HepG2 (cell line): Measurements from ENCODE around the gene CREG1. TPM values are rescaled to one million over a fixed set of nuclear protein-coding genes. Genes with fewer than 3 reads are reported as not detected.

ENCODE experiments used
- ATAC-seq: fragments of 200-7000 bp; cut with Tn5 transposase; 3 replicates; pipeline ENCODE4 v1.9.1; 2020; ENCODE audit warnings: mild to moderate bottlenecking, moderate library complexity
- BruUV-seq: library from RNA; stranded (reverse); fragments of 400-500 nt; replicated peaks from 2 replicates; lab custom pipeline; 2021; lab: Mats Ljungman, UMichigan
- CTCF ChIA-PET: fragments of 300-600 bp; formaldehyde crosslinking; extraction: SDS; loops from one replicate; lab custom pipeline; 2021; ENCODE audit warnings: low total read pairs, inconsistent platforms, low intra/inter-chr PET ratio; lab: Yijun Ruan, JAX
- POLR2A ChIA-PET: fragments of 350-600 bp; sonication (Branson Sonifier 250); formaldehyde crosslinking; loops from one replicate; lab custom pipeline; 2020; ENCODE audit warnings: antibody characterized with exemption, inconsistent platforms; lab: Yijun Ruan, JAX
- DNase-seq: peaks from one replicate; pipeline ENCODE4 v3.0.0-alpha.2; 2015; ENCODE audit warnings: low spot score
- FAIRE-seq: peaks from 3 replicates; lab custom pipeline; 2011; peaks lifted over from hg19 to GRCh38; lab: Jason Lieb, UNC
- H2AFZ ChIP-seq: one replicate; pipeline ENCODE4 v1.6.1; 2011; ENCODE audit warnings: low read length, inconsistent platforms
- H3K27ac ChIP-seq: fragments of 300-600 bp; 3 replicates; pipeline ENCODE4 v1.8.0; 2011; ENCODE audit warnings: mixed run types, mild to moderate bottlenecking, mixed read lengths, low read length, inconsistent platforms; ENCODE audit not compliant: insufficient read depth; ENCODE audit errors: extremely low read length
- H3K27me3 ChIP-seq, 2 experiments: fragments of 200-600 bp in 1 of 2; 2 replicates in 1 of 2; 3 replicates in 1 of 2; pipeline versions ENCODE4 v1.6.0 to v1.8.0; 2011; ENCODE audit warnings: low read length in 2 of 2, mild to moderate bottlenecking in 2 of 2, moderate library complexity in 2 of 2, inconsistent platforms in 1 of 2; ENCODE audit not compliant: insufficient read depth in 2 of 2, control insufficient read depth in 1 of 2
- H3K36me3 ChIP-seq, 2 experiments: fragments of 200-600 bp in 1 of 2; replicated peaks in 1 of 2; 2 replicates in 1 of 2; 3 replicates in 1 of 2; pipeline versions ENCODE4 v1.5.1 to v1.8.0; 2011; ENCODE audit warnings: low read length in 2 of 2, inconsistent platforms in 1 of 2; ENCODE audit not compliant: insufficient read depth in 2 of 2, control insufficient read depth in 1 of 2
- H3K4me1 ChIP-seq: 2 replicates; pipeline ENCODE4 v1.5.1; 2012; ENCODE audit warnings: low read length, inconsistent platforms; ENCODE audit not compliant: insufficient read depth
- H3K4me2 ChIP-seq: 2 replicates; pipeline ENCODE4 v1.6.0; 2011; ENCODE audit warnings: low read depth, low read length, inconsistent platforms
- H3K4me3 ChIP-seq, 3 experiments: fragments of 200-600 bp in 1 of 3; sonication (generic), shearing (Covaris generic) in 1 of 3; replicated peaks in 1 of 3; 2 replicates each; pipeline ENCODE4 v1.5.1; 2011 to 2016; ENCODE audit warnings: low read length in 3 of 3, inconsistent platforms in 2 of 3, low read depth in 2 of 3, mild to moderate bottlenecking in 2 of 3, control low read depth in 1 of 3, mixed read lengths in 1 of 3; ENCODE audit not compliant: insufficient read depth in 1 of 3
- H3K79me2 ChIP-seq: one replicate; pipeline ENCODE4 v1.6.1; 2011; ENCODE audit warnings: low read length, inconsistent platforms; ENCODE audit not compliant: insufficient read depth
- H3K9ac ChIP-seq: 2 replicates; pipeline ENCODE4 v1.6.0; 2011; ENCODE audit warnings: mild to moderate bottlenecking, low read depth, low read length, inconsistent platforms; ENCODE audit not compliant: insufficient read depth
- H3K9me3 ChIP-seq: 2 replicates; pipeline ENCODE4 v1.5.1; 2012; ENCODE audit warnings: mild to moderate bottlenecking, low read length
- H4K20me1 ChIP-seq: 2 replicates; pipeline ENCODE4 v1.6.0; 2011; ENCODE audit warnings: inconsistent platforms, mild to moderate bottlenecking, low read length, moderate library complexity; ENCODE audit not compliant: insufficient read depth
- ATF7 ChIP-seq, 2 experiments: fragments of 450-650 bp in 1 of 2; sonication (generic) in 1 of 2; formaldehyde crosslinking in 1 of 2; IDR thresholded peaks; 2 replicates each; pipeline versions ENCODE4 v1.4.0 to v1.6.1; 2016 to 2020; ENCODE audit warnings: antibody characterized with exemption in 1 of 2, mild to moderate bottlenecking in 1 of 2, missing genetic modification reagents in 1 of 2
- FOXP4 ChIP-seq: sonication (generic); formaldehyde crosslinking; IDR thresholded peaks from 2 replicates; pipeline ENCODE4 v1.4.0; 2020; ENCODE audit warnings: missing genetic modification reagents
- GMEB1 ChIP-seq: sonication (generic); formaldehyde crosslinking; IDR thresholded peaks from 2 replicates; pipeline ENCODE4 v1.5.1; 2020; ENCODE audit warnings: missing genetic modification reagents, mild to moderate bottlenecking, borderline replicate concordance
- MAFG ChIP-seq: sonication (generic); formaldehyde crosslinking; IDR thresholded peaks from 2 replicates; pipeline ENCODE4 v1.5.1; 2020; ENCODE audit warnings: mild to moderate bottlenecking, missing genetic modification reagents
- RNF2 ChIP-seq: fragments of 450-650 bp; conservative IDR thresholded peaks from 2 replicates; pipeline ENCODE4 v1.6.1; 2016; ENCODE audit warnings: low read depth
- SOX13 ChIP-seq, 3 experiments: fragments of 450-650 bp in 1 of 3; sonication (generic) in 1 of 3; formaldehyde crosslinking in 1 of 3; IDR thresholded peaks in 2 of 3; conservative IDR thresholded peaks in 1 of 3; 2 replicates each; pipeline versions ENCODE4 v1.5.0 to v1.6.1; 2016 to 2020; ENCODE audit warnings: antibody characterized with exemption in 1 of 3, mild to moderate bottlenecking in 1 of 3, missing compliant biosample characterization in 1 of 3, missing genetic modification reagents in 1 of 3, moderate library complexity in 1 of 3
- ZNF274 ChIP-seq: sonication (generic); formaldehyde crosslinking; IDR thresholded peaks from 2 replicates; pipeline ENCODE4 v1.5.1; 2020; ENCODE audit warnings: mild to moderate bottlenecking, missing genetic modification reagents
- ZNF577 ChIP-seq: sonication (generic); formaldehyde crosslinking; IDR thresholded peaks from 2 replicates; pipeline ENCODE4 v1.4.0; 2020; ENCODE audit warnings: mild to moderate bottlenecking, low read depth, missing genetic modification reagents, borderline replicate concordance
- WGBS: methylation state at CpG from one replicate; pipeline ENCODE4 v1.1.6; 2017; ENCODE audit warnings: low lambda C conversion rate; 5-methylcytosine and 5-hydroxymethylcytosine counted together
- in situ Hi-C: cut with HindIII; loops from 2 replicates; pipeline ENCODE4 v1.10.0; 2017; ENCODE audit warnings: low pct_unique_long_range_greater_than_20kb; ENCODE audit not compliant: extremely low pct_ligation_motif_present
- intact Hi-C: fragments of 100-400 bp; cut with micrococcal nuclease; formaldehyde crosslinking; loops from one replicate; pipeline ENCODE4 v1.10.0; 2022; ENCODE audit not compliant: unreplicated experiment
- polyA plus RNA-seq, 8 experiments: library from polyadenylated mRNA; depleted of rRNA in 3 of 8; stranded (reverse) in 7 of 8; unstranded in 1 of 8; fragments of >200 nt; fragmentation: Illumina TruSeq in 4 of 8; extraction: Trizol in 4 of 8; gene quantifications; 2 replicates each; pipeline versions ENCODE4 v1.2.1 to v1.2.3, GENCODE V29; 2011 to 2016; ENCODE audit warnings: low read depth in 4 of 8, missing spikeins in 1 of 8, mixed read lengths in 1 of 8; ENCODE audit not compliant: insufficient read depth in 1 of 8
- total RNA-seq, 5 experiments: library from RNA; depleted of rRNA; stranded (reverse); fragments of >200 nt; fragmentation: Illumina TruSeq; extraction: Trizol; gene quantifications; 2 replicates each; pipeline ENCODE4 v1.2.3, GENCODE V29; 2016; ENCODE audit warnings: low read depth in 1 of 5

CREG1 gene
- total and polyA plus RNA-seq, 2 of the 13 experiments (the other 11 are each of a cell fraction or from before 2014, with no cell fraction given): 31.3 to 33.5 TPM

- Histone ChIP-seq H3K27ac (no peak overlapping the region), H3K79me2 (no peaks in the 10 kb centered on the region), H4K20me1 (no peaks in the 10 kb centered on the region)
- TF ChIP-seq SOX13 (IDR thresholded peaks at IDR 0.05) (no peak), SOX13 (CRISPR knock-in tag; conservative IDR thresholded peaks at IDR 0.05 in 1 of 2, IDR thresholded peaks at IDR 0.05 in 1 of 2) (no peak), GMEB1 (CRISPR knock-in tag) (no peak), MAFG (CRISPR knock-in tag) (no peak), ATF7 (IDR thresholded peaks at IDR 0.05) (no peak), ATF7 (CRISPR knock-in tag; IDR thresholded peaks at IDR 0.05) (no peak), ZNF274 (no peak), RNF2 (no peak), ZNF577 (CRISPR knock-in tag) (no peak), FOXP4 (no peak)
- TF ChIP-seq, all 625 proteins: peak for 0
- 59% methylated on average over 13 of the region's 19 CpGs for WGBS
- Histone ChIP-seq H3K27me3 (peaks cover 0 to 9% of the 10 kb centered on the region in 2 experiments; a peak in 1 of 5 replicates), H2AFZ (no peak overlapping the region), H3K4me1 (no peaks in the 10 kb centered on the region), H3K9ac (no peak overlapping the region), H3K36me3 (no peaks in the 10 kb centered on the region), H3K4me3 (no peak overlapping the region), H3K4me2 (no peak overlapping the region), H3K9me3 (no peaks in the 10 kb centered on the region)
- no TSS peak for BruUV-seq
- intact Hi-C loops (no loop called here), in situ Hi-C loops (no loop called here)
- CTCF ChIA-PET: no interaction called here
- POLR2A ChIA-PET: no interaction called here
- FAIRE-seq (no peak), DNase-seq (no peak), ATAC-seq (no peak; the same call in 2 of the 3 replicates)
These were observed 36.9 kb downstream of the CREG1 start for GRCh38 chr1:167516404-167517388.
